ENCODE results near the gene PLPP4.

DNA sequence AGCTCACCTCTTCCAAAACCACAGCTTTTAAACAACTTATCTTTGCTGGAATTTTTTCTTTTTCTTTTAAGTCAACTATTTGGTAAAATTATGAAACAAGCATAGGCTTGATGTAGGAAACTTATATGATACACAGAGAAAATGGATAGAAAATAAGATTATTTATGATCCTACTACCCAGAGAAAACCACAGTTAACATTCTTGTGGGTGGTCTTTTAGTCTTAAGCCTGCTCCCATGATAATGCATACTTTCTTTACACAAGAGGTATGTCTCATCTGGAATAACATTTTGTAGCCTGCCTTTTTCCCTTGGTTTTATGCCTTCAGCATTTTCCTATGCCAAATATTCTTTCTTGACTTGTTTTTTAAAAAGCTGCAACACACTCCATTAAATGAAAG is 21.4 kb downstream of the PLPP4 start:
- TF ChIP-seq CTCF (IDR thresholded peaks at IDR 0.05; ENCODE audit: low read depth, low read length) = no peak
- TF ChIP-seq, protein P1, sequence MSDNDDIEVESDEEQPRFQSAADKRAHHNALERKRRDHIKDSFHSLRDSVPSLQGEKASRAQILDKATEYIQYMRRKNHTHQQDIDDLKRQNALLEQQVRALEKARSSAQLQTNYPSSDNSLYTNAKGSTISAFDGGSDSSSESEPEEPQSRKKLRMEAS (IDR thresholded peaks at IDR 0.05; ENCODE audit: low read depth, low read length) = no peak

Measured in NB4 (cell line).